ENCODE measurements around the gene WAC. TPM values are rescaled to one million over a fixed set of nuclear protein-coding genes. Genes with fewer than 3 reads are reported as not detected.
"Not testable (repeated sequence)": the region's sequence is repeated elsewhere in the genome, so short reads cannot be mapped to it uniquely, and the experiment has no call there.

The WAC gene
- total RNA-seq, 1 donor from 2014 or later, result 123 TPM

- Mint-ChIP-seq H3K4me1 (ENCODE audit: low read depth, unreplicated experiment) (peaks cover 36% of the 10 kb centered on the region), H3K27ac (ENCODE audit: unreplicated experiment) (no peak overlapping the region), H3K4me3 (ENCODE audit: unreplicated experiment) (no peak overlapping the region), H3K27me3 (ENCODE audit: low read depth, unreplicated experiment) (no peaks in the 10 kb centered on the region), H3K9me3 (ENCODE audit: unreplicated experiment) (no peaks in the 10 kb centered on the region), H3K36me3 (ENCODE audit: low read depth, unreplicated experiment) (peaks cover 2% of the 10 kb centered on the region)
- peaks cover 13% of the 10 kb centered on the region for H3K36me3 ChIP-seq (ENCODE audit: insufficient read depth, low read length)
- H2AFZ ChIP-seq (ENCODE audit: low read depth, low read length), result no peak overlapping the region
- H3K4me1 ChIP-seq (ENCODE audit: insufficient read depth, low read length), result peaks cover 9% of the 10 kb centered on the region
- no peak overlapping the region for H3K9ac ChIP-seq (ENCODE audit: low read length)
- H3K27ac ChIP-seq (ENCODE audit: low read depth, low read length), result no peak overlapping the region
- FAIRE-seq (no peak), DNase-seq (ENCODE audit: low read depth) (no peak)
- no peaks in the 10 kb centered on the region for H3K9me3 ChIP-seq (ENCODE audit: insufficient read depth, low read depth, low read length)
- TF ChIP-seq, protein P1, sequence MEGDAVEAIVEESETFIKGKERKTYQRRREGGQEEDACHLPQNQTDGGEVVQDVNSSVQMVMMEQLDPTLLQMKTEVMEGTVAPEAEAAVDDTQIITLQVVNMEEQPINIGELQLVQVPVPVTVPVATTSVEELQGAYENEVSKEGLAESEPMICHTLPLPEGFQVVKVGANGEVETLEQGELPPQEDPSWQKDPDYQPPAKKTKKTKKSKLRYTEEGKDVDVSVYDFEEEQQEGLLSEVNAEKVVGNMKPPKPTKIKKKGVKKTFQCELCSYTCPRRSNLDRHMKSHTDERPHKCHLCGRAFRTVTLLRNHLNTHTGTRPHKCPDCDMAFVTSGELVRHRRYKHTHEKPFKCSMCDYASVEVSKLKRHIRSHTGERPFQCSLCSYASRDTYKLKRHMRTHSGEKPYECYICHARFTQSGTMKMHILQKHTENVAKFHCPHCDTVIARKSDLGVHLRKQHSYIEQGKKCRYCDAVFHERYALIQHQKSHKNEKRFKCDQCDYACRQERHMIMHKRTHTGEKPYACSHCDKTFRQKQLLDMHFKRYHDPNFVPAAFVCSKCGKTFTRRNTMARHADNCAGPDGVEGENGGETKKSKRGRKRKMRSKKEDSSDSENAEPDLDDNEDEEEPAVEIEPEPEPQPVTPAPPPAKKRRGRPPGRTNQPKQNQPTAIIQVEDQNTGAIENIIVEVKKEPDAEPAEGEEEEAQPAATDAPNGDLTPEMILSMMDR (IDR thresholded peaks at IDR 0.05; ENCODE audit: insufficient read depth, low read depth, low read length), result no peak
- TF ChIP-seq EZH2 (IDR thresholded peaks at IDR 0.05; ENCODE audit: insufficient read depth, low read length), result no peak
- no peak overlapping the region for H3K4me3 ChIP-seq (ENCODE audit: insufficient read depth, low read depth, low read length)
- H3K79me2 ChIP-seq (ENCODE audit: insufficient read depth, low read length), result peaks cover 100% of the 10 kb centered on the region
- H4K20me1 ChIP-seq (ENCODE audit: insufficient read depth, low read length), result peaks cover 99% of the 10 kb centered on the region
- H3K27me3 ChIP-seq (ENCODE audit: insufficient read depth, low read length), result no peaks in the 10 kb centered on the region
- no peak overlapping the region for H3K4me2 ChIP-seq (ENCODE audit: low read length)
Observed at GRCh38 chr10:28570598-28570997, 37.7 kb downstream of the WAC start.

DNA sequence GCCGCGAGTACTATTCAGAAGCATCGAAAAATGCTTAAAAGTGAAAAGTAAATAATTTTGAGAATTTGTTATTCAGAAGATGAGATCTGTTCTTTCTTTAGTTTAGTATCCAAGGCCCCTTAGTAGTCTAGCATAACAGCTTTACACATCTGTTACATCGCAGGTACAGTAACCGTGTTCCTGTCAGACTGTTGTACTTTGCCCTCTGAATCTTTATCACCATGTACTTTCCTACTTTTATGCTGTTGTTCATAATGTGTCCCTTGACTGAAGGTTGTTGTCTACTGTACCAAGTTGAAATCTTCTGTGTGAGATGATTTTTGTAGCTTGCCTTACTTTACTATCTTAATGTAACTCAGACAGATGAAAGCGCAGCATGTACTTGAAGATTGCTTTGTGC is 38.3 kb downstream of the WAC start:
- Histone ChIP-seq H3K4me1 (ENCODE audit: insufficient read depth, low read length) (peaks cover 9% of the 10 kb centered on the region), H3K36me3 (ENCODE audit: insufficient read depth, low read length) (peaks cover 14% of the 10 kb centered on the region), H3K9ac (ENCODE audit: low read length) (no peak overlapping the region), H3K4me3 (ENCODE audit: insufficient read depth, low read depth, low read length) (no peak overlapping the region), H3K9me3 (ENCODE audit: insufficient read depth, low read depth, low read length) (no peaks in the 10 kb centered on the region), H3K27me3 (ENCODE audit: insufficient read depth, low read length) (no peaks in the 10 kb centered on the region), H3K4me2 (ENCODE audit: low read length) (no peak overlapping the region), H4K20me1 (ENCODE audit: insufficient read depth, low read length) (peaks cover 99% of the 10 kb centered on the region), H3K79me2 (ENCODE audit: insufficient read depth, low read length) (peaks cover 100% of the 10 kb centered on the region), H3K27ac (ENCODE audit: low read depth, low read length) (no peak overlapping the region), H2AFZ (ENCODE audit: low read depth, low read length) (no peak overlapping the region)
- Mint-ChIP-seq H3K36me3 (ENCODE audit: low read depth, unreplicated experiment) (peaks cover 2% of the 10 kb centered on the region), H3K27me3 (ENCODE audit: low read depth, unreplicated experiment) (no peaks in the 10 kb centered on the region), H3K4me1 (ENCODE audit: low read depth, unreplicated experiment) (peaks cover 32% of the 10 kb centered on the region), H3K4me3 (ENCODE audit: unreplicated experiment) (no peak overlapping the region), H3K9me3 (ENCODE audit: unreplicated experiment) (no peaks in the 10 kb centered on the region), H3K27ac (ENCODE audit: unreplicated experiment) (no peak overlapping the region)
- no peak for TF ChIP-seq EZH2 (IDR thresholded peaks at IDR 0.05; ENCODE audit: insufficient read depth, low read length)
- TF ChIP-seq, protein P1 (IDR thresholded peaks at IDR 0.05; ENCODE audit: insufficient read depth, low read depth, low read length), result no peak
- DNase-seq (ENCODE audit: low read depth) (no peak), FAIRE-seq (no peak)

- H3K4me3 ChIP-seq (ENCODE audit: insufficient read depth, low read depth, low read length); H3K27ac ChIP-seq (ENCODE audit: low read depth, low read length); H3K27me3 Mint-ChIP-seq (ENCODE audit: low read depth, unreplicated experiment); FAIRE-seq; DNase-seq (ENCODE audit: low read depth); H3K27me3 ChIP-seq (ENCODE audit: insufficient read depth, low read length); H3K36me3 Mint-ChIP-seq (ENCODE audit: low read depth, unreplicated experiment); H3K27ac Mint-ChIP-seq (ENCODE audit: unreplicated experiment); H3K9me3 ChIP-seq (ENCODE audit: insufficient read depth, low read depth, low read length); H3K9ac ChIP-seq (ENCODE audit: low read length); H3K9me3 Mint-ChIP-seq (ENCODE audit: unreplicated experiment); H3K4me1 ChIP-seq (ENCODE audit: insufficient read depth, low read length); H2AFZ ChIP-seq (ENCODE audit: low read depth, low read length); H3K4me3 Mint-ChIP-seq (ENCODE audit: unreplicated experiment); H3K4me2 ChIP-seq (ENCODE audit: low read length): not testable (repeated sequence)
- Histone ChIP-seq H4K20me1 (ENCODE audit: insufficient read depth, low read length) (peaks cover 99% of the 10 kb centered on the region), H3K36me3 (ENCODE audit: insufficient read depth, low read length) (peaks cover 17% of the 10 kb centered on the region), H3K79me2 (ENCODE audit: insufficient read depth, low read length) (peaks cover 100% of the 10 kb centered on the region)
- H3K4me1 Mint-ChIP-seq (ENCODE audit: low read depth, unreplicated experiment), result peaks cover 27% of the 10 kb centered on the region
Observed at GRCh38 chr10:28574214-28574613, 41.3 kb downstream of the WAC start.

All from astrocyte (in vitro differentiated cells and primary cell).